SIG-M5 (cell line): ENCODE data around the gene ACSM2B.
"Not testable (repeated sequence)": the region's sequence is repeated elsewhere in the genome, so short reads cannot be mapped to it uniquely, and the experiment has no call there.

Source experiments
- DNase-seq: peaks from one replicate; lab custom pipeline; 2025; lab: John Stamatoyannopoulos, UW

The ACSM2B gene

GRCh38 chr16:20531795-20532194 lies 44.4 kb downstream of the ACSM2B start:
- DNase-seq: not testable (repeated sequence)

- no peak for DNase-seq
Observed at GRCh38 chr16:20520103-20520502, 56.1 kb downstream of the ACSM2B start.

- DNase-seq: no peak
Observed at GRCh38 chr16:20519231-20519630, 56.9 kb downstream of the ACSM2B start.

GRCh38 chr16:20517149-20517548 lies 59.0 kb downstream of the ACSM2B start:
- DNase-seq: no peak

- DNase-seq: no peak
Observed at GRCh38 chr16:20515688-20516090, 60.5 kb downstream of the ACSM2B start.

GRCh38 chr16:20510323-20510722 lies 65.8 kb downstream of the ACSM2B start:
- DNase-seq: no peak

GRCh38 chr16:20507280-20507679 lies 68.9 kb downstream of the ACSM2B start:
- no peak for DNase-seq

GRCh38 chr16:20504418-20504817 lies 71.7 kb downstream of the ACSM2B start:
- DNase-seq: no peak

- not testable (repeated sequence) for DNase-seq
Observed at GRCh38 chr16:20491448-20491847, 84.7 kb downstream of the ACSM2B start.

GRCh38 chr16:20490994-20491393 lies 85.2 kb downstream of the ACSM2B start:
- not testable (repeated sequence) for DNase-seq
